GM18858 (cell line): Measurements from ENCODE around the gene PHF24.
"Not testable (repeated sequence)": the region's sequence is repeated elsewhere in the genome, so short reads cannot be mapped to it uniquely, and the experiment has no call there.

Source experiments
- ATAC-seq: cut with Tn5 transposase; IDR thresholded peaks from one replicate; pipeline ENCODE4 v1.9.1; 2021; ENCODE audit not compliant: unreplicated experiment

PHF24 gene

DNA sequence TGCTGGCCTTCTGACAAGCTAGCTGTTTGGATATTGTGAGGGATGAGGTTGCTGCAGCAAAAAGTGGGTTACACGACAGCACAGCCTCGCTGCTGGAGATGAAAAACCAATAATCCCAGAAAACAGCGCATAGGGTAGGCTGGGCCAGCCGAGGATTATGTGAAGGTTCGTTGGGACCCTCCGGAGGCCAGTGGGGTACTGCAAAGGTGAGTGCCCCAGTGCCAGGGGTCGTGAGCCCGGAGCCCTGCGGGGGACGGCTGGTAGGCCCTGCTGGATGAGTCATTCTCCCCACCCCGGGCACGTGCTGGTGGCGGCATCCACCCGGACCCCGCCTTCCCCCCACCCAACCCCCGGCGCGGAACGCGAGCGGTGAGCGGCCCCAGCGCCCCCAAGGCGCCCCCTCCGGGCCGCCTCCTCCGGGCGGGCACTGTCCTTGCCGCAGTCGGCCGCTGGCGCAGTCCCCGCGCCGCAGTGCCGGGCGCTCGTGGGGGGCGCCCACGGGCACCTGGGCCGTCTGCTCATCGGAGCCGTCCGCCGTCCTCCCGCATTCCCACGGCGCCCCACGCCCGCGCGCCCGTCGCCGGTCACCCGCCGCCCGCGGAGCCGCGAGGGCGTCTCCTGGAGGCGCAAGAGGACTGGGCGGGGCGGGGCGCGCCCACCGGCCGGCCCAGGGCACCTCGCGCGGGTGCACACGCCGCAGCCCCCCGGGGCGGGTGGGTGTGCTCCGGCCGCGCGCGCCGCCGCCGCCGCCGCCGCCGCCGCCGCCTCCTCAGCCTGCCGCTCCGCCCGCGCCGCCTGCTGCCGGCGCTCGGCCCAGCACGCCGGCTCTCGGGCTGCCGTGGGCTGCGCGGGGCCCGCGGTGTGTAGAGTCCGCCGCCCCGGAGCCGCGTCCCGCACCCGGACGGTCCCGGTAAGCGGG, at the start of gene PHF24:
Gene PHF24 (plus strand): TSS at position 794 of the 919 bp plus-strand sequence. CDS start 13,014 bp downstream, outside the sequence.
- no peak for ATAC-seq

DNA sequence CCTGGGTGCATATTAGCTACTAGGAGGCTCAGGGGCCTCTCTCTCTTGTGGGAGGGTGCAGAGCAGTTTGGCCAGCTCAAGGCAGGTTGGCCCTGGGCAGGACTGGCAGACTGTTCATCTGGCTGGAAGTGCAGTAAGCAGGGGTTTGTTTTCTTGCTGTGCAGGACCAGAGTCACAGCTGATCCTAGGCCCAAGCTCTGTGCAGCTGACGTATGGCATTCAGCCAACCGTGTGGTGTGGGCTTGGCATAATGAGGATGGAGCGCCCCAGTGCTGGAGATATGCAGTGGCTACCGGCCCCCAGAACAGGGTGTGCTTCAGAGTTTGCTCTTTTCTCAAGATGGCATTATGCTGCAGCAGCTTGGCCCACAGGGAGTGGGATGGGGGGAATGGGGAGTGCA, 31.0 kb upstream of the PHF24 start:
- no peak for ATAC-seq

DNA sequence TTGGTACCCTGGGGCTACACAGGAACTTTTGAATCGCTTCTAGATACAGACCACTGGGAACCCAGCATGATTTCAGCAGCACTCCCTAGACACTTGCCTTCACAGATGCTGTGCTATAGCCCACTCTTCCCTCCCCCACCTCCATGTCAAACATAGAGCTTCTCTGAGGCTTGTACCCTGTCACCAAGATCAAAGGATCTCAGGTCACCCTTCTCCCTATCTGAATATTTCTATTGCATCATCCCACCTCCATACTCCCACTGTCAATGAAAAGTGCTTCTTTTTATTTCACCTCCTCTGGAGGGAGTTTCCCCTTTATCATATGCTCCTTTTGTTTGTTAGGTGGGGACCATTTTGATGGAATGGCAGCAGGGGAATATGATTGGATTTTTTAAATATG, 29.2 kb upstream of the PHF24 start:
- no peak for ATAC-seq

DNA sequence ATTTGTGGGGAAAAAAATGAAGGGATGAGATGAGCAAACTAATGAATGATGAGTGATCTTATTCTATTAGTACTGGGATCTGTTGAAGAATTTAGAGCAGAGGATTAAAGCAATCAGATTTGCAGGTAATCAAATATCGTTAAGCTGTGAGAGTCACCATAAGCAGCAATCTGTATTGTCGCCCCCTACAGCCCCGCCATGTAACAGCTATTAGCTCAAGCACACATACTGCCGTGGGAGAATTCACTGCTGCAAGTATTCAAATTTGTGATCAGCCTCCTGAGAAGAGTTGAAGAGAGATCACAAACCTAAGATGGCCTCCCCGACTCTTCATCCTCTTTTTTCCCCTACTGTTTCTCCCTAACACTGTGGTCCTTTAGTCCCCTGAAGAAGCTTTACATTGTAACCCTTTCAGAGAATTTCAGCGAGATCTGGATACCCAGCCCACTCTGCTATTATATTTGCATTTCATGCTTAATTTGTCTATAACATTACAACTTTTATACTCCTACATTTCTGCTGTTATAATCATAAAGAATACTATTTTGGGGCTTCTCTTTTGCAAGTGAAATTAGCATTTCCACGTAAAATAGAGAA, 28.5 kb upstream of the PHF24 start:
- ATAC-seq: no peak

DNA sequence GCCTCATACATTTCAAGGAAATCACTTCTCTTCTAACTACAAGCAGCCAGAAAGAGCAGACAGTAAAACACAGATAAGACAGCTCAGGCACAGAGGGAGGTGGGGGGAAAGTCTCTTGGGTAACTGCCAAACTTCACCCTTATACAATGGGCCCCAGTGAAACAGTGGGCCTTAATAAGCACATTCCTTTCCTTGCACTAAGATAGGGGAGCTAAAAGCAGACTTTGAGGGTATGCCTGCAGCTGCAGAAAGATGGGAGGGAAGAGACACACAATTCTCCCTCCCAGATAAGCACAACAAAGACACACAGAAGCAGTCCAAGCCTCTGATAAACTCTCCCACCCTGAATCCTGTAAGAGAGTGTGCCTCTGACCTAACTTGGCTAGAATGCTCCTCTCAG, 18.1 kb upstream of the PHF24 start:
- ATAC-seq: not testable (repeated sequence)

DNA sequence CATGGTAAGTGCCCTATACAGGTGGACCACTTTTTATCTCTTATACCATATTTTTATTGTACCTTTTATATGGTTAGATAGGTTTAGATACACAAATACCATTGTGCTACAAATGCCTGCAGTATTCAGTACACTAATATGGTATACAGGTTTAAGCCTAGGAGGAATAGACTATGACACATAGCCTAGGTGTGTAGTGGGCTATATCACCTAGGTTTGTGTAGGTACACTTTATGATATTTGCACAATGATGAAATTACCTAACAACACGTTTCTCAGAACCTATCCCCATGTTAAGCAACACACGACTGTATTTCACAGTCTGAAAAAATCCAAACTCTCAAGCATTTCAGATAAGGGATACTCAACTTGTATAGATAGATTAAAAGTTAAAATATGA, 9.6 kb upstream of the PHF24 start:
- ATAC-seq: no peak

DNA sequence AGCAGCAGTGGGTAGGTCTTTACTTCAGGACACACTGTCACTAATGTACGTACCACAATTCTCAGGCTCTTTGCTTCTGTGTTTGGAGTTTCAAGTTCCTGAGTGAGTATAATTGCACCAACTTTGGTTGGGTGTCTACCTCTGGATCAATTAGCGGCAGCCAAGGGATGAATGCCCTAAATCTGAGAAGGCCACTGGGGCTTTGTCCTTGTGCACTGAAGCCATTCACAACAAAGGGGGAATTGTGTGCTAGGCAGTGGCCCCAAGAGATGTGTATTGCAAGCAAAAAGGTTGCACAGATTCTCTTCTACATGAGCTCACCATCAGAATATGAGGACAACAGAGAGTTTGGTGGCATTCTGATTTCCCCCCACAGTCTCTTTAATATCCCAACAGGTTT, 3.9 kb upstream of the PHF24 start:
- no peak for ATAC-seq

DNA sequence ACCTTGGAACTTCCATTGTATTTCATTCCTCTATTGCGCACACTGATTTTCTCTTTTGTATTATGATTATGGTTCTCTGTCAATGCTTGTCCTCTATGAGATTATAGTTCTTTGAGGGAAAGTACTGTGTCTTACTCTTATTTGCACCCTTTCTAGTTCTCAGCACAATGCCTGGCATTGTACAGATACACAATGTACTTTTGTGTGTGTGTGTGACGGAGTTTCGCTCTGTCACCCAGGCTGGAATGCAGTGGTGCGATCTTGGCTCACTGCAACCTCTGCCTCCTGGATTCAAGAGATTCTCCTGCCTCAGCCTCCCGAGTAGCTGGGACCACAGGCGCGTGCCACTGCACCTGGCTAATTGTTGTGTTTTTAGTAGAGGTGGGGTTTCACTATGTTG, 2.0 kb upstream of the PHF24 start:
- not testable (repeated sequence) for ATAC-seq

DNA sequence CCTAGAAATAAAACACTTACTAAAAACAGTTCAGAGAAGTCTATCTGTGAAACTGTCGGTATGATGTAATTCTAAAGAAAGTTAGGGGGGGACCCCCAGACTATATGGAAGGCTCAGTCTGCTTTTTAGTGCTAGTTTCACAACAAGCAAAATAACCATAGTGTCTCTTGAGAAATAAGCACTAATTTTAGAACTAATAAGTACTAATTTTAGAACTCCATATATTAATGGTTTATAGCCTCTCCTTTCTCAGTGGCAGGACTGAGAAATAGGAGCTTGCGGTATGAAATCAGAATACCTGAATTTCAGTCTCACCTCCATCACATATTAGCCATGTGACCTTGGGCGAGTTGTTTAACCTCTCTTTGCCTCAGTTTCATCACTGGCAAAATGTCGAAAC, 1.4 kb upstream of the PHF24 start:
- ATAC-seq: no peak

DNA sequence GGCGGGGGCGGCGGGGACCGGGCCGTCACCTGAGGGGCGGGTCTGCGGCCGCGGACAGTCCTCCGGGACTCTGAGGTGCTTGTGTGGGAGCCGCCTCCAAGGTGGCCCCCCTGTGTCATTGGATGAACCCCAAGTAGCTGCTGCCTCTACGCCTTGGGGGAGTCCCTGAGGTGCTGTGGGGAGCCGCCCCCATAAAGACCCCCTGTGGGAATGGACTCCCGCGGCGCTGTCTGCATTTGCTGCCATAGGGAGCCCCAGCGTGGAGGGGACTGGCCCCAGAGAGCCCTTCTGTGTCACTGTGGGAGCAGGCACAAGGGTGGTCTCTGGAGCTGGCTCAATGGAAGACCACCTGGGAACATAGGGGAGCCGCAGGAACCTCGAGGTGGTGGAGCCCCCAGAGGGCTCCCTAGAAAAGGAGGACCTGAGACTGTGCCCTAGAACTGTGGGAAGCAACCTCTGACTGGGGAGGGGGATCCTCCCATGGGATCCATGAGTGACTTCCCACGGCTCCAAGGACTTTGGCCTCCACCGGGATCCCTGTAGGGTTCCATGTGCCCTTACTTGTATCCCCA, 412 bp downstream of the PHF24 start:
- ATAC-seq: no peak

DNA sequence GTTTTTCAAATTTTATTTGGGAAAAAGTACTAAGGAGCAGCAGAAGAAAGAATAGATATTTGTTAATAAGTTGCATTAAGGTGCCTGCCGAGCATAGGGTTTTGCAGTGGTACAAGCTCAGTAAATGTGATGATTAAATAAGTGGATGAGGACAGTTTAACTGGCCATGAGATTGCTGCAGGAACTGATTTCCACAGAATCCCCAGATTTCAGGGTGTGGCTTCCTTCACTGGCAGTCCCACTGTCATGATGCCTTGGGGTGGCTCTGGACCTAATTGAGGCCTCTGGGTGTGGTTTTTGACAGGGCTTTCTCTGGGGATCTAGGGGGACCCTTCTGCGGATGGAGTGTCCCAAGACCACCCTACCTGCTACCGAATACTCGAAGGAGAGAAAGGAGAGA, 1.4 kb downstream of the PHF24 start:
- ATAC-seq: no peak

DNA sequence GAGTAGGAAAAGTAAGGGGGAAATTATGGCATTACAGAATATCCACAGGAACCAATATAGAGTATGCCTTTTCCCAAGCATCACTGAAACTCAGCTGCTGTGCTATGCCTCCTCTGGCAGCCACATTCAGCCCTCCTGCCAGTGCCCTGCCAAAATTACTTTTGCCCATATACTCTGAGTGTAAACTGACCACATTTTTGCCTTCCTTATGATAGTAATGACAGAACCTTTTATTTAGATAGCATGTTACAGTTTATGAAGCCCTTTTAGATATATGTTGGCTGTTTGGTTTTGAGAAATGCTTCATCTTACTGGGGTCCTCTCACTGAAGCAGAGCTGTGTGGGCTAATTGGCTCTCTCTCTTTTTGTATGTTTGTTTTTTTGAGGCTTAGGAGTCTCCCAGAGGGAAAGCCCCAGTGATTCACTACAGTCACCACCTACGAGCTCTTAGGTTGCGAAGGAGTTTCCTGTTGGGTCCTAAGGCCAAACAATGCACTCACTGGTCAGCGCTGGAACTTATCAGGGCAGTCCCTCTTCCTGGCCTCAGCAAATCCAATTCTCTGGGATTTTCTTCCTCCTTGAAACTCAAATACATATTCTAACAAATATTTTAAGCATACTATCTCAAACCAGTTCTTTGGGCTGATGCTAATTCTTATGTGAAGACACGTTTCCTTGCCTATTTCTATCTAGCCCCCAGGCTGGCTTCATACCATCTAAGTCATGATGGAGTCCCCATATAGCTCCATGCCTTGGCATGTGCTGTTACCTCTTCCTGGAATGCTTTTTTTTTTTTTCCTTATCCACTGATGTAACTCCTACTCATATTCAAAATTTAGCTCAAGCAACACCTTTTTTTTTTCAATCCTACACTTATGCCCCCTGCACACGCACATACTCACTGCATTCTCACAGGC, 3.7 kb downstream of the PHF24 start:
- ATAC-seq: no peak

DNA sequence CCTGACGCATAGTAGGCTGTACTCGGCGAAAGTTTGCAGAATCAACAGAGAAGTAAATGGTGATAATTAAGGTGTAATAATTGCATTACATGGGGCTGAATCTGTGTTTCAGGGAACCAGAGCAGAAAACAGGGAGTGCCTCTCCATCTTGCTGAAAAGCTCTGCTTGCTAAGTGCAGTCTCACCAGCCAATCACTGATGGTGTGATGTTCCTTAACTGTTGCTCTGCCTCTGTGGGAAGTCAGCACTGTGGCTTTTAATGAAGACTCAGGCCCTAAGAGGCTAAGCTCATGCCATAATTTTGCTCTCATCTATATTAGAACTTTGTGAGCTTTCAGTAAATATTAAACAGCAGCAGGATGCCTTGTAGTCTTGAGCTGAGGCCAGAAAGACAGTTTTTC, 4.5 kb downstream of the PHF24 start:
- ATAC-seq: no peak

DNA sequence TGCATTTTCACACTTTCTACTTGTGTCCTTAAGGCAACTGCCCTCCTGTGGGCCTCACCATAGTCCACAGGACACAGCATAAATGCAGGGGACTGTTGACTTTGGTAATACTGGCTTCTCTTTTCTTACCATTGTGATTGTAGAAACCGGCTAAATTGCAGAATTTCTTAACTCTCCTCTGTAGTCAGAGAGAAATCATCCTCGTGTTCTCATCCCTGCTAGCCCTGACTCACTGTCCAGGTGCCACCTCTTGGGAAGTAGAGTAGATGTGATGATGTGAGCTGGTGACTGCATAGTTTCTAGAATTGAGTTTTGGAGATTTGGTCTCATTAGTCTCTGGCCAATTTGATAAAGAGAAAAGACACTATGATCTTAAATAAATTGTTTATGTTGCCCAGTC, 5.5 kb downstream of the PHF24 start:
- ATAC-seq: no peak

DNA sequence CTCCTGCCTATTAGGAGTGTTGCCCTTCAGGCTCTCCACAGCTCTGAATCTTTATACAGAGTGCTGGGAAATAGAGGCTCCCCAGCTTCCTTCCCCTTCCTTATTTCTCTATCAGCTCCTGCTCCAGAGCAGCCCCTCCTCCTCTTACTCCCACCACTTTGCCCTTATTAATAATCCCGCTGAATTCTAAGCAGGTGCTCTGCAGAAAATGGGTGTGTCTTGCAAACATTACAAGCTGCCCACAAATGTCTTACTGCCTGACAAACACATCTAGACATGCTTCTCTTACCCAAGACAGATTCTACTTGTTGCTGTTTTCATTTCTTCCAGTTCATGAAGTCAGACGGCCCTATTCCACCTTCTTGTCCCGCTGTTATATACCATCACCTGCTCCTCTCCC, 6.4 kb downstream of the PHF24 start:
- no peak for ATAC-seq

DNA sequence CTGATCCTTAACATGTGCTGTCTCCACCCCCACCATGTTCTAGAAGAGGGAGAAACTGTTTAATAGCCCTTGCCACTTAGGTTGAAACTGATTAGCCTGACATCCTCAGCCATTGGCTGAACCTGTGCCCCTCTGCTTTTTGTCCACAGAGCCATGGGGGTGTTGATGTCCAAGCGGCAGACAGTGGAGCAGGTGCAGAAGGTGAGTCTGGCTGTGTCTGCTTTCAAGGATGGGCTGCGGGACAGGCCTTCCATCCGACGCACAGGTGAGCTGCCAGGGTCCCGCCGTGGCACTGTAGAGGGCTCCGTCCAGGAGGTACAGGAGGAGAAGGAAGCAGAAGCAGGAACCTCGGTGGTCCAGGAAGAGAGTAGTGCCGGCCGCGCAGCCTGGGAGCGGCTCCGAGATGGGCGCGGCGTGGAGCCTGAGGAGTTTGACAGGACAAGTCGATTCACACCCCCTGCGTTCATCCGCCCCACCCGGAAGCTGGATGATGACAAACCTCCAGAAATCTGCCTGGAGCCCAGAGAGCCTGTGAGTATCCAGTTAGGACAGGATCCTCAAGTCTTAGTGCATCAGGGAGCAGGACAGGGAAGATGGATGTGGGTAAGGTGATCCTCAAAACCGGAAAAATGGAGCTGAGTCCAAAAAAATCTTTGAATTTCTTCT, 13.2 kb downstream of the PHF24 start:
- no peak for ATAC-seq

DNA sequence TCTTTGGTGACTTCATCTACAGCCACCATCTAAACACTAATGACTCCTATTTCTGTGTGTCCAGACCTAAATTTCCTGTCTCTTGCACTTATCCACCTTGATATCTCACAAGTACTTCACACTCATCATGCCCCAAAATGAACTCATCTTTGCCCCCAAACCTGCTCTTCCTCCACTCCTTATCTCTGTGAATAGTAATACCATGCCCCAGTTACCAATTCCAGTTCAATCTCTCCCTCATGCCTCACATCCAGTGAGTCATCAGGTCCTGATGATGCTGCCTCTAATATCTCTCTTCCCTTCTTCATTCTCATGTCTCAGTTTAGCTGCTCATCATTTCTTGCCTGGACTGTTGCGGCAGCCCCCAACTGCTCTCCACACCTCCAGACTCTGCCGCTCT, 16.6 kb downstream of the PHF24 start:
- ATAC-seq: no peak

DNA sequence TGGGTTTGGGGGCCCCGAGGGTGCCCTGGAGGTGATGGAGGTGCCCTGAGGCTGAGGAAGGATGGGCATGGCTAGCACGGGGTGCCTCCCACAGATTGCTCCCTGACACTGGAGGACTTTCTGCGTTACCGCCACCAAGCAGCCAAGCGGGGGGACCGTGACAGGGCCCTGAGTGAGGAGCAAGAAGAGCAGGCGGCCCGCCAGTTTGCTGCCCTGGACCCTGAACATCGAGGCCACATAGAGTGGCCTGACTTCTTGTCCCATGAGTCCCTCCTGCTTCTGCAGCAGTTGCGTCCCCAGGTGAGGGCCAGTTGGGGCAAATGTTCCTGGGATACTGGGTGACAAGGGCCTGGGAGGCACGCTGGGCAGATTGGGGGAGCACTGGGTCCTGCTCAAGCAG, 18.4 kb downstream of the PHF24 start:
- ATAC-seq: no peak

DNA sequence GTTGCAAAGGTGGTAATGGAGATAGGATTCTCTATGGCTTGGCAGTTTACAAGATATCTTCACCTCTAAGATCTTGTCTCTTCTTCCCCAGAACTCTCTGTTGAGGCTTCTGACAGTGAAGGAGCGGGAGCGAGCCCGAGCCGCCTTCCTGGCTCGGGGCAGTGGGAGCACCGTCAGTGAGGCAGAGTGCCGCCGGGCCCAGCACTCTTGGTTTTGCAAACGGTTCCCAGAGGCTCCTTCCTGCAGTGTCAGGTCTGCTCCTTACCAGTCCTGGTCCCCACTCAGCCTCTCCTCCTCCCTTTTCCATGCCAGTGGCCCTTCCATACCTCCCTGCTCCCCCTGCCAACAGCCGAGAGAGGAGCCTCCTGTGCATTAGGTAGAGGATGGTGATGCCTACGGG, 18.9 kb downstream of the PHF24 start:
- no peak for ATAC-seq

DNA sequence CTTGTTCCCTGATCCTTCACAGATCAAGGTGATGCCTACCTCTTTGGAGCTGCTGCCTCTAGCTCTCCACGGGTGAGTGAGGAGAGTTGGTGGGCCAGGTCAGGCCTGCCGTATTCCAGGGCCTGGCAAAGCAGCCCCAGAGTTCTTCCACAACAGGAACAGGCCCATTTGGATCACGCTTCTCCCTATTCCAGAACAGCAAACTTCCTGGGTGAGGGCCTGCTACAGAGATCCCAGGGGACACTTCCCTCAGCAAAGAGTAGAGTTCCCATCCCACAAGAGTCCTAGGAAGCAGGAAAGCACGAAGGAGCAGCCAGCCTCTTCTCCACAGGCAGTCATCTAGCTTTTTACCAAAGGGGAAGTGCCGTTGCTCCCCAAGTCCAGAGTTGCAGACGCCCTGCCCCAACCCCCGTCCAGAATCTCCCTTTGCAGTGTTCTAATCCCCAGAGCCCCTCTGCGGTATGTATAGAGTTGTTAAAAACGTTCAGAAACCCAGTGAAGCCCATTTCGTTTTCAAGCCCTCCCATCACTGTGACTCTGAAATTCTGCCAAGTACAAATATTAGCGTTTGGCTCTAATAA, 22.2 kb downstream of the PHF24 start:
- no peak for ATAC-seq
